ENCODE measurements around the gene MAP7.

DNA sequence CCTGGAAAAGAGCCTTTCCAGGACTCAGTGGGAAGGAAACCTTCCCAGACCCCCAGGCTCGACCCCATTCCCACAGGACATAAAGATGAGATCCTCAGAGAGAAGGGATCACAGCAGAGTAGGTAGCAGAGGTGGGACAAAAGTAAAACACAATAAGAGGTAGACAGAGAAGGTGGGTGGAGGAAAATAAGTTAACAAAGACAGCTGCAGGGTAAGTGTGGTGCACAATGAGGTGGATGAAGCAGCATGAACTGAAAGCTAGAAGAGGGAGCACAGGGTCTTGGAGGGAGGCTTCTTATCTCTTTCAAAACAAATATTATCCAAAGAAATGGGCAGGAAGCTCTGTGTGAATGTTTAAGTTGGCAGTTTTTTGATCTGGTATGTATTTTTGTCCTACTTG, 14.0 kb upstream of the MAP7 start:
- TF ChIP-seq, protein P1, sequence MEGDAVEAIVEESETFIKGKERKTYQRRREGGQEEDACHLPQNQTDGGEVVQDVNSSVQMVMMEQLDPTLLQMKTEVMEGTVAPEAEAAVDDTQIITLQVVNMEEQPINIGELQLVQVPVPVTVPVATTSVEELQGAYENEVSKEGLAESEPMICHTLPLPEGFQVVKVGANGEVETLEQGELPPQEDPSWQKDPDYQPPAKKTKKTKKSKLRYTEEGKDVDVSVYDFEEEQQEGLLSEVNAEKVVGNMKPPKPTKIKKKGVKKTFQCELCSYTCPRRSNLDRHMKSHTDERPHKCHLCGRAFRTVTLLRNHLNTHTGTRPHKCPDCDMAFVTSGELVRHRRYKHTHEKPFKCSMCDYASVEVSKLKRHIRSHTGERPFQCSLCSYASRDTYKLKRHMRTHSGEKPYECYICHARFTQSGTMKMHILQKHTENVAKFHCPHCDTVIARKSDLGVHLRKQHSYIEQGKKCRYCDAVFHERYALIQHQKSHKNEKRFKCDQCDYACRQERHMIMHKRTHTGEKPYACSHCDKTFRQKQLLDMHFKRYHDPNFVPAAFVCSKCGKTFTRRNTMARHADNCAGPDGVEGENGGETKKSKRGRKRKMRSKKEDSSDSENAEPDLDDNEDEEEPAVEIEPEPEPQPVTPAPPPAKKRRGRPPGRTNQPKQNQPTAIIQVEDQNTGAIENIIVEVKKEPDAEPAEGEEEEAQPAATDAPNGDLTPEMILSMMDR (IDR thresholded peaks at IDR 0.05; ENCODE audit: low read depth, low read length, poor library complexity, severe bottlenecking), result no peak
- no peak for TF ChIP-seq EZH2phosphoT487 (IDR thresholded peaks at IDR 0.05; ENCODE audit: borderline replicate concordance, low read length)

Data from DOHH2 (cell line).